AG10803 (cell line): ENCODE measurements around the gene TSTD2.
A peak's percentile ranks its signal among the peaks of the same experiment; 100 is the strongest.

Experiments used
- DNase-seq: peaks from one replicate; pipeline ENCODE4 v3.0.0; 2010; ENCODE audit warnings: low read depth
- H3K4me3 ChIP-seq: 2 replicates; pipeline ENCODE4 v1.5.1; 2011; ENCODE audit warnings: mild to moderate bottlenecking, low read length, control low read depth
- CTCF ChIP-seq: conservative IDR thresholded peaks from 2 replicates; pipeline ENCODE4 v1.5.1; 2011; ENCODE audit warnings: mild to moderate bottlenecking, low read length, control low read depth, inconsistent platforms

The TSTD2 gene

GRCh38 chr9:97647996-97648395, 14.8 kb upstream of the TSTD2 start:
- no peak for DNase-seq
- TF ChIP-seq CTCF = no peak
- H3K4me3 ChIP-seq = no peak overlapping the region

GRCh38 chr9:97645720-97646119, 12.6 kb upstream of the TSTD2 start:
- DNase-seq = no peak
- no peak overlapping the region for H3K4me3 ChIP-seq
- TF ChIP-seq CTCF = no peak

GRCh38 chr9:97640325-97640724, 7.2 kb upstream of the TSTD2 start:
- no peak for TF ChIP-seq CTCF
- no peak overlapping the region for H3K4me3 ChIP-seq
- DNase-seq = no peak

- H3K4me3 ChIP-seq = no peak overlapping the region
- peak; percentile 16; the same call in 1 of the 2 replicates for TF ChIP-seq CTCF
- DNase-seq = no peak
Measured at GRCh38 chr9:97638666-97639065, 5.5 kb upstream of the TSTD2 start.

- TF ChIP-seq CTCF = no peak
- H3K4me3 ChIP-seq = no peak overlapping the region
Measured at GRCh38 chr9:97636903-97637302, 3.7 kb upstream of the TSTD2 start.

GRCh38 chr9:97635026-97635425, 1.9 kb upstream of the TSTD2 start:
- peak overlapping the region; percentile 90 for H3K4me3 ChIP-seq
- no peak for TF ChIP-seq CTCF

More at GRCh38 chr9:97636903-97637302, 3.7 kb upstream of the TSTD2 start:
- no peak for DNase-seq

GRCh38 chr9:97633859-97634490, 807 bp upstream of the TSTD2 start:
- TF ChIP-seq CTCF = no peak
- peak overlapping the region; percentile 90 for H3K4me3 ChIP-seq
- no peak for DNase-seq

More at GRCh38 chr9:97635026-97635425, 1.9 kb upstream of the TSTD2 start:
- no peak for DNase-seq
